ENCODE measurements around the gene TIMP3.

TIMP3 gene

DNA sequence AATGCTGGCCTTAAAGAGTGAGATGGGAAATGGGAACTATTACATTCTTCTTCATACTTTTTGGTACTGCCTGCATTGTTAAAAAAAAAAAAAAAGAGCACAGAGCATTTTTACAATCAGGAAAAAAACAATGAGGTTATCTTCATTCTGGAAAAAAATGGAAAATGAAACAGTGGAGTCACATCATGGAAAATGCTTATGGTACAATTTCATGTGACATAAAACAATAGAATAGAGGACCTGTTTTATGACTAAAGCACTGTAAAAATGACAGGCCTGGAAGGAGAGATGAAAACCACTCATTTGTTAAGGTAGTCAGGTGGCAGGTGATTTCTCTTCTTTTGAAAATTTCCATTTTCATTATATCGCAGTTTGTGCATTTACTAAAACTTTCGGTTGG, 75.0 kb downstream of the TIMP3 start:
- DNase-seq (ENCODE audit: extremely low read depth, low read depth), result no peak
- TF ChIP-seq, protein P1, sequence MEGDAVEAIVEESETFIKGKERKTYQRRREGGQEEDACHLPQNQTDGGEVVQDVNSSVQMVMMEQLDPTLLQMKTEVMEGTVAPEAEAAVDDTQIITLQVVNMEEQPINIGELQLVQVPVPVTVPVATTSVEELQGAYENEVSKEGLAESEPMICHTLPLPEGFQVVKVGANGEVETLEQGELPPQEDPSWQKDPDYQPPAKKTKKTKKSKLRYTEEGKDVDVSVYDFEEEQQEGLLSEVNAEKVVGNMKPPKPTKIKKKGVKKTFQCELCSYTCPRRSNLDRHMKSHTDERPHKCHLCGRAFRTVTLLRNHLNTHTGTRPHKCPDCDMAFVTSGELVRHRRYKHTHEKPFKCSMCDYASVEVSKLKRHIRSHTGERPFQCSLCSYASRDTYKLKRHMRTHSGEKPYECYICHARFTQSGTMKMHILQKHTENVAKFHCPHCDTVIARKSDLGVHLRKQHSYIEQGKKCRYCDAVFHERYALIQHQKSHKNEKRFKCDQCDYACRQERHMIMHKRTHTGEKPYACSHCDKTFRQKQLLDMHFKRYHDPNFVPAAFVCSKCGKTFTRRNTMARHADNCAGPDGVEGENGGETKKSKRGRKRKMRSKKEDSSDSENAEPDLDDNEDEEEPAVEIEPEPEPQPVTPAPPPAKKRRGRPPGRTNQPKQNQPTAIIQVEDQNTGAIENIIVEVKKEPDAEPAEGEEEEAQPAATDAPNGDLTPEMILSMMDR (IDR thresholded peaks at IDR 0.05; ENCODE audit: low read depth, low read length), result no peak

DNA sequence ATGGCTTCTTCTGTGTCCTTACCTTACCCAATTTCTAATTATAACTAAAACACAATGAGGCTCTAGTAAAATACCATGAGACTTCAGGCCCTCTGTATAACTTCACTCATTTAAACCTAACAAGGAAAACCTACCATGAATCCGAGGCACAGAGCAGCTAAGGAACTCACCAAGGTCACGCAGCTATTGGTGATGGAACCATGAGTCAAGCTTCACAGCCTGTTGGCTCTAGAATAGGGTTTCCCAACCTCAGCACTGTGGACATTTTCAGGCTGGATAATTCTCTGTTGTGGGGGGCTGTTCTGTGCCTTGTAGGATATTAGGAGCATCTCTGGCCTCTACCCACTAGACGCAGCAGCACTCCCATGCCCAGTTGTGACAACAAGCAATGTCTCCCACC, 75.7 kb downstream of the TIMP3 start:
- no peak for DNase-seq (ENCODE audit: extremely low read depth, low read depth)
- TF ChIP-seq, protein P1 (IDR thresholded peaks at IDR 0.05; ENCODE audit: low read depth, low read length), result no peak

DNA sequence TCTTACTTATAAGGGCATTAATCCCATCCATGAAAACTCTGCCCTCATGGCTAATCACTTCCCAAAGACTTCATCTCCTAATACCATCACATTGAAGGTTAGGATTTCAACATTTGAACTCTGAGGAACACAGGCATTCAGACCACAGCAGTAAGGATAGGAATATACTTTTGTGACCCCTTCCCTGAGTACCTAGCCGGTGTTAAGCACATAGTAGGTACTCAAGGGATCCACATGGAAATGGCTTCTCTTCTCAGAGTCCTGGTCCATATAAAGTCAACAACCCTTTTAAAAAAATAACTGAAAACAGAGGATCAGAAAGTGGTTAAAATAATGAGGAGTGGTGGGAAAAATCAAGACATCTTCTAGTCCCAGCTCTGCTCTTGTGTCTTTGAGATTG, 78.0 kb downstream of the TIMP3 start:
- no peak for DNase-seq (ENCODE audit: extremely low read depth, low read depth)

DNA sequence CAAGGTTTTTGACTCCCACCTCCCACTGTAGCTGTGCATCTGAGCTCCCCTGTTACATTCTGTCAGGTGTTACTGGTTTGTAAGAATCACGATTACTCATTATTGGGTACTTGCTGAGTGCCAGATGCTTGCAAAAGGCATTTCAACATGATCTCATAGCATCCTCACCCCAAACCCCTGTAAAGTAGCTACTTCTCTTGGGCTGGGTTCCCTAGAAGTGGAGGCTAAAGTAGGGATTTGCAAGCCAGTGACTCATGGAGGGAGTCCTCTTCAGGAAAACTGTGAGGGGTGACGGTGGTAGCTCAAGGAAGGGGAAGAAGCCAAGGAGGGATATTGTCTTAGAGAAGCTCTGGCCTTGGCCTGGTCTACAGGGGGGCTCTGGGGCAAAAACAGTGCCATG, 78.6 kb downstream of the TIMP3 start:
- TF ChIP-seq, protein P1 (IDR thresholded peaks at IDR 0.05; ENCODE audit: low read depth, low read length), result no peak
- DNase-seq (ENCODE audit: extremely low read depth, low read depth), result no peak

More for the DNA sequence above, 78.0 kb downstream of the TIMP3 start:
- TF ChIP-seq, protein P1 (IDR thresholded peaks at IDR 0.05; ENCODE audit: low read depth, low read length), result no peak

DNA sequence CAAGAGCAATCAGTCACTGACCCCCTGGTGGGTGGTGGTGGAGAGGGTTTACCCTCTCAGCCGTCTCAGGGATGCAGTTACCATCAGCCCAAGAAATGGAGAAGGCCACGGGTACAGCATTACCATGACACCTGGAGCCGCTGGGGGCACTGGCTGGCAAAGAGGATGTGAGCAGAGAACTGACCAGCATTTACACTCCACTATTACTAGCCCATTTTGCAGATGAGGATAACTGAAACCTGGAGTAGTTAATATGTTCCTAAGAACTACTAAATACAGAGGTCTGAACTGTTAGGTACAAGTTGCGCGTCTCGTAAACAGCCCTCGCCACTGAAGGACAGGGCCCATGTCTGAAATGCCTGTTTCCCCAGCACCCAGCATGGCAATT, 79.0 kb downstream of the TIMP3 start:
- TF ChIP-seq, protein P1 (IDR thresholded peaks at IDR 0.05; ENCODE audit: low read depth, low read length), result no peak
- no peak for DNase-seq (ENCODE audit: extremely low read depth, low read depth)

DNA sequence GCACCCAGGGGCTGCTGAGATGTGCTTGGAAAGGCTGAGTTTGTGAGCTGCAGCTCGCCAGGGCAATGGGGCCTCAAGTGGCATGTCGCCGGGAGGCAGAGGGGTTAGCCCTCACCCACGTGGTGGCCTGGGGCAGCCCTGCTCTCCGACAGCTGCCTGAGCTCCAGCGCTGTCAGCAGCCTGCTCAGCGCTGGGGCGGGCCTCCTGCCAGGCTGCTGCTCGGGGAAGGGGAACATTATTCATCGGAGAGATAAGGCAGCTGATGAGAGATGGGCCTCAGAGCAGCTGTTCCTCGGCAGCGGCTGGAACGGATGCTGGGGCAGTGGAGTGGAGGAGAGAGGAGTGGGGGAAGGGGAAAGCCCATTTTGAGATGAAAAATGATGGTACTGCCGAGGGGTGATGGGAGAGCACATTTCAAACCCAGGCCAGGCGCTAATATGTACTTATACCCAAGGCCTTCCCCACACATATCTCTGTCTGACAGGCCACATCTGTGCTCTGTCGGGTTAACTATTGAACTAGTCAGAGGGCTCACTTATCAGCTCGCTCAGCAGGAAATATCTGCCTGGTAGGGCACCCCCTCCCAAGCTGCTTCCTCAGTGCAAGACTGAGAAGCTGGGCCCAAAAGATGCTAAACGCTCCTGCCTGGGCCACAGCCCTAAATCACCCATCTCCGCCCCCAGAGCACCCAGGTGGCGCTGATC, 79.5 kb downstream of the TIMP3 start:
- TF ChIP-seq, protein P1 (IDR thresholded peaks at IDR 0.05; ENCODE audit: low read depth, low read length), result no peak
- no peak for DNase-seq (ENCODE audit: extremely low read depth, low read depth)

DNA sequence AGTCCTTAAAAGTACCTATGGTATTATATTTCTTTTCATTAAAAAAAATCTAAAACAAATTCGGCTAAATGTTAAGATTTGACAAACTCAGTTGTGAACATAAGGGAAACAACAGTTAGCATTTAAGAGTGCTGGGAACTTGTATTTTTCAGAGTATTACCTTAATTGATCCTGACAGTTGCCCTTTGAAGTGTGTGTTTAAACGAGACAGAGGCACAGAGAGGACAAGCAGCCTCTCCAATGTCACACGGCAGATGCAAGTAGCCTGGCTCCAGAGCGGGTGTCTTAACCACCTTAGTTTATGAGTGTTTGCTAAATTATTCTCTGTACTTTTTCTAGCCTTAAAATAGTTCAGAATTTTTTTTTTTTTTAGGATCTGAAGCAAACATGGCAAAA, 80.9 kb downstream of the TIMP3 start:
- TF ChIP-seq, protein P1 (IDR thresholded peaks at IDR 0.05; ENCODE audit: low read depth, low read length), result no peak
- DNase-seq (ENCODE audit: extremely low read depth, low read depth), result no peak
